MM.1S (cell line): ENCODE results near the gene TAS2R50.

Experiments used
- DNase-seq: peaks from one replicate; pipeline ENCODE4 v3.0.0-alpha.2; 2015
- H2AFZ ChIP-seq: fragments of 300-600 bp; sonication (generic); 2 replicates; pipeline ENCODE4 v1.6.0; 2016; ENCODE audit warnings: antibody characterized with exemption, low read length
- H3F3A ChIP-seq: fragments of 300-600 bp; sonication (generic); 2 replicates; pipeline ENCODE4 v1.6.1; 2016; ENCODE audit warnings: mild to moderate bottlenecking, antibody characterized with exemption, low read length, moderate library complexity, mixed read lengths; ENCODE audit not compliant: insufficient read depth
- H3K27ac ChIP-seq: fragments of 300-600 bp; sonication (generic); 2 replicates; pipeline ENCODE4 v1.5.1; 2016; ENCODE audit warnings: mild to moderate bottlenecking, low read length
- H3K27me3 ChIP-seq: fragments of 300-600 bp; sonication (generic); replicated peaks from 2 replicates; pipeline ENCODE4 v1.6.0; 2016; ENCODE audit warnings: low read length; ENCODE audit not compliant: insufficient read depth
- H3K36me3 ChIP-seq: fragments of 300-600 bp; sonication (generic); replicated peaks from 2 replicates; pipeline ENCODE4 v1.6.1; 2016; ENCODE audit warnings: mild to moderate bottlenecking, low read length, mixed read lengths; ENCODE audit not compliant: insufficient read depth
- H3K4me1 ChIP-seq: fragments of 300-600 bp; sonication (generic); 2 replicates; pipeline ENCODE4 v1.6.1; 2016; ENCODE audit warnings: low read length, mixed read lengths
- H3K4me2 ChIP-seq: fragments of 300-600 bp; sonication (generic); 2 replicates; pipeline ENCODE4 v1.6.0; 2016; ENCODE audit warnings: low read depth, low read length
- H3K4me3 ChIP-seq: fragments of 300-600 bp; sonication (generic); 2 replicates; pipeline ENCODE4 v1.5.1; 2016; ENCODE audit warnings: low read length, mixed read lengths
- H3K79me2 ChIP-seq: fragments of 300-600 bp; sonication (generic); 2 replicates; pipeline ENCODE4 v1.6.1; 2016; ENCODE audit warnings: mixed run types, low read length, mixed read lengths
- H3K9ac ChIP-seq: fragments of 300-600 bp; sonication (generic); 2 replicates; pipeline ENCODE4 v1.6.1; 2016; ENCODE audit warnings: low read length, mixed read lengths
- H3K9me2 ChIP-seq: fragments of 300-600 bp; sonication (generic); replicated peaks from 2 replicates; pipeline ENCODE4 v1.6.1; 2016; ENCODE audit warnings: mild to moderate bottlenecking, low read length, mixed read lengths; ENCODE audit not compliant: insufficient read depth
- H3K9me3 ChIP-seq: fragments of 300-600 bp; sonication (generic); replicated peaks from 2 replicates; pipeline ENCODE4 v1.6.1; 2016; ENCODE audit warnings: mild to moderate bottlenecking, low read length, mixed read lengths; ENCODE audit not compliant: insufficient read depth
- H4K20me1 ChIP-seq: fragments of 300-600 bp; sonication (generic); 2 replicates; pipeline ENCODE4 v1.6.1; 2016; ENCODE audit warnings: mild to moderate bottlenecking, low read length, moderate library complexity, mixed read lengths; ENCODE audit not compliant: insufficient read depth
- EZH2 ChIP-seq: fragments of 300-600 bp; sonication (generic); optimal IDR thresholded peaks from 2 replicates; pipeline ENCODE3; 2017; ENCODE audit warnings: low read depth, mild to moderate bottlenecking, antibody characterized with exemption, low read length, mixed read lengths
- EZH2phosphoT487 ChIP-seq: fragments of 300-600 bp; sonication (generic); IDR thresholded peaks from 2 replicates; pipeline ENCODE4 v1.6.1; 2018; ENCODE audit warnings: antibody characterized with exemption, low read length
- TF ChIP-seq, protein P1 (sequence below): fragments of 300-600 bp; sonication (generic); IDR thresholded peaks from 2 replicates; pipeline ENCODE4 v1.5.1; 2016; ENCODE audit warnings: antibody characterized with exemption, low read length, mixed read lengths

The TAS2R50 gene

DNA sequence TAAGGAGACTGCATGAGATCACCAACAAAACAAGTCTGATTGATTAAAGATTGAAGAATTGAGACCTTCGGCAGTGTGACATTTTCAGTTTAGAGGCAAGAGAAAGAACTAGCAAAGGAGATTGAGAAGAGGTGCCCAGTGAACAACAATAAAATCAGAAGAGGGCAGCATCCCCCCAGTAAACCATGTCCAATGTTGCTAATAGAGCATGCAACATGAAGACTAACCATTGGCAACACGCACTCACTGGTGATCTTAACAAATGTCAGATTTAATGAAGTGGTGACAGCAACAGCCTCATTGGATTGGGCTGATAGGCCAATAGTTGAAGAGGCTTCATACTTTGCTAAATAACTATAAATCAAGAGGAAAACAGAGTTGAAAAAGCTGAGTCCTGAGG lies 26.9 kb downstream of the TAS2R50 start:
- no peak overlapping the region for H3K9ac ChIP-seq
- H3K4me1 ChIP-seq = no peaks in the 10 kb centered on the region
- TF ChIP-seq, protein P1, sequence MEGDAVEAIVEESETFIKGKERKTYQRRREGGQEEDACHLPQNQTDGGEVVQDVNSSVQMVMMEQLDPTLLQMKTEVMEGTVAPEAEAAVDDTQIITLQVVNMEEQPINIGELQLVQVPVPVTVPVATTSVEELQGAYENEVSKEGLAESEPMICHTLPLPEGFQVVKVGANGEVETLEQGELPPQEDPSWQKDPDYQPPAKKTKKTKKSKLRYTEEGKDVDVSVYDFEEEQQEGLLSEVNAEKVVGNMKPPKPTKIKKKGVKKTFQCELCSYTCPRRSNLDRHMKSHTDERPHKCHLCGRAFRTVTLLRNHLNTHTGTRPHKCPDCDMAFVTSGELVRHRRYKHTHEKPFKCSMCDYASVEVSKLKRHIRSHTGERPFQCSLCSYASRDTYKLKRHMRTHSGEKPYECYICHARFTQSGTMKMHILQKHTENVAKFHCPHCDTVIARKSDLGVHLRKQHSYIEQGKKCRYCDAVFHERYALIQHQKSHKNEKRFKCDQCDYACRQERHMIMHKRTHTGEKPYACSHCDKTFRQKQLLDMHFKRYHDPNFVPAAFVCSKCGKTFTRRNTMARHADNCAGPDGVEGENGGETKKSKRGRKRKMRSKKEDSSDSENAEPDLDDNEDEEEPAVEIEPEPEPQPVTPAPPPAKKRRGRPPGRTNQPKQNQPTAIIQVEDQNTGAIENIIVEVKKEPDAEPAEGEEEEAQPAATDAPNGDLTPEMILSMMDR = no peak
- TF ChIP-seq EZH2 (no peak), EZH2phosphoT487 (no peak)

DNA sequence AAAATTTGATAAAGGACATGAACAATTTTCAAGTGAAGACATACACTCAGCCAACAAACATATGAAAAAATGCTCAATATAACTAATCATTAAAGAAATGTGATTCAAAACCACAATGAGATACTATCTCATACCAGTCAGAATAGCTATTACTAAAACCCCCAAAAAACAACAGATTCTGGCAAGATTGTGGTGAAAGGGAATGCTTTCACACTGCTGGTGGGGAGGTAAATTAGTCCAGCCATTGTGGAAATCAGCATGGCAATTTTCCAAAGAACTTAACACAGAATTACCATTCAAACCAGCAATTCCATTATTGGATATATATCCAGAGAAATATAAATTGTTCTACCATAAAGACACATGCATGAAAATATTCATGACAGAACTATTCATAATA lies 29.0 kb downstream of the TAS2R50 start:
- Histone ChIP-seq H3K4me3 (no peak overlapping the region), H2AFZ (no peak overlapping the region), H4K20me1 (no peaks in the 10 kb centered on the region), H3K9me3 (no peaks in the 10 kb centered on the region), H3K27me3 (no peaks in the 10 kb centered on the region), H3F3A (no peaks in the 10 kb centered on the region), H3K79me2 (peaks cover 10% of the 10 kb centered on the region), H3K36me3 (no peaks in the 10 kb centered on the region), H3K4me2 (no peak overlapping the region), H3K9ac (no peak overlapping the region), H3K4me1 (no peaks in the 10 kb centered on the region), H3K27ac (no peak overlapping the region), H3K9me2 (no peaks in the 10 kb centered on the region)
- TF ChIP-seq, protein P1 = no peak
- no peak for TF ChIP-seq EZH2phosphoT487
- no peak for TF ChIP-seq EZH2
- DNase-seq = no peak

More for the DNA sequence above, 26.9 kb downstream of the TAS2R50 start:
- no peak overlapping the region for H2AFZ ChIP-seq
- peaks cover 5% of the 10 kb centered on the region; the same call in 1 of the 2 replicates for H3K79me2 ChIP-seq
- H3K36me3 ChIP-seq = no peaks in the 10 kb centered on the region
- no peak overlapping the region for H3K4me2 ChIP-seq
- no peaks in the 10 kb centered on the region for H3K9me2 ChIP-seq
- no peaks in the 10 kb centered on the region for H3F3A ChIP-seq
- no peaks in the 10 kb centered on the region for H4K20me1 ChIP-seq
- no peaks in the 10 kb centered on the region for H3K9me3 ChIP-seq
- DNase-seq = no peak
- H3K27me3 ChIP-seq = no peaks in the 10 kb centered on the region
- no peak overlapping the region for H3K4me3 ChIP-seq
- no peak overlapping the region for H3K27ac ChIP-seq

DNA sequence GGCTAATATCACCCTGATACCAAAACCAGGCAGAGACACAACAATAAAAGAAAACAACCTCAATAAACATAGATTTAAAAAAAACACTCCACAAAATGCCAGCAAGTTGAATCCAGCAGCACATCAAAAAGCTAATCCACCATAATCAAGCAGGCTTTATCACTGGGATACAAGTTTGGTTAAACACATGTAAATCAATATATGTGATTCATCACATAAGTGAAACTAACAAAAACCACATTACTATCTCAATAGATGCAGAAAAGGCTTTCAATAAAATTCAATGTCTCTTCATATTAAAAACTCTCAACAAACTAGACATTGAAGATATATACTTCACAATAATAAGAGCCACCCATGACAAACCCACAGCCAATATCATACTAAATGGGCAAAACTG lies 30.6 kb downstream of the TAS2R50 start:
- TF ChIP-seq EZH2phosphoT487 (no peak), EZH2 (no peak)
- TF ChIP-seq, protein P1 = no peak
- H3K9me3 ChIP-seq = no peaks in the 10 kb centered on the region

More for the DNA sequence above, 30.6 kb downstream of the TAS2R50 start:
- Histone ChIP-seq H3K4me1 (no peaks in the 10 kb centered on the region), H4K20me1 (no peaks in the 10 kb centered on the region), H3K4me2 (no peak overlapping the region), H3K27ac (no peak overlapping the region), H3K79me2 (peaks cover 10% of the 10 kb centered on the region), H3K36me3 (no peaks in the 10 kb centered on the region), H3K27me3 (no peaks in the 10 kb centered on the region), H2AFZ (no peak overlapping the region), H3K9ac (no peak overlapping the region), H3K9me2 (no peaks in the 10 kb centered on the region), H3K4me3 (no peak overlapping the region), H3F3A (no peaks in the 10 kb centered on the region)
- DNase-seq = no peak
